Neural crest cell (in vitro differentiated cells): ENCODE data around the gene DHX8. TPM values are rescaled to one million over a fixed set of nuclear protein-coding genes. Genes with fewer than 3 reads are reported as not detected.

ENCODE experiments used
- DNase-seq: peaks from one replicate; pipeline ENCODE4 v3.0.0; 2021; ENCODE audit warnings: low read depth, mixed read lengths, low spot score
- H3K27ac Mint-ChIP-seq: one replicate; pipeline ENCODE4 v1.8.0; 2021; ENCODE audit warnings: mild to moderate bottlenecking, mixed read lengths; ENCODE audit not compliant: unreplicated experiment
- H3K27me3 Mint-ChIP-seq: 2 replicates; pipeline ENCODE4 v1.8.0; 2021; ENCODE audit warnings: low read depth, mild to moderate bottlenecking, mixed read lengths
- H3K36me3 Mint-ChIP-seq: 2 replicates; pipeline ENCODE4 v1.8.0; 2021; ENCODE audit warnings: low read depth, mild to moderate bottlenecking, mixed read lengths
- H3K4me1 Mint-ChIP-seq: 2 replicates; pipeline ENCODE4 v1.8.0; 2021; ENCODE audit warnings: mixed read lengths
- H3K4me3 Mint-ChIP-seq: one replicate; pipeline ENCODE4 v1.8.0; 2021; ENCODE audit warnings: mild to moderate bottlenecking, mixed read lengths
- H3K9me3 Mint-ChIP-seq: 2 replicates; pipeline ENCODE4 v1.8.0; 2021; ENCODE audit warnings: mixed read lengths
- total RNA-seq: library from RNA; stranded (reverse); gene quantifications from 2 replicates; pipeline ENCODE4 v1.2.1, GENCODE V29; 2021
- TF ChIP-seq, protein P1 (sequence below): fragments of 200-600 bp; sonication (generic); conservative IDR thresholded peaks from 2 replicates; pipeline ENCODE4 v1.5.0; 2021; ENCODE audit warnings: antibody characterized with exemption, mild to moderate bottlenecking

DHX8 gene
- total RNA-seq, 1 donor from 2014 or later = 68.0 TPM

DNA sequence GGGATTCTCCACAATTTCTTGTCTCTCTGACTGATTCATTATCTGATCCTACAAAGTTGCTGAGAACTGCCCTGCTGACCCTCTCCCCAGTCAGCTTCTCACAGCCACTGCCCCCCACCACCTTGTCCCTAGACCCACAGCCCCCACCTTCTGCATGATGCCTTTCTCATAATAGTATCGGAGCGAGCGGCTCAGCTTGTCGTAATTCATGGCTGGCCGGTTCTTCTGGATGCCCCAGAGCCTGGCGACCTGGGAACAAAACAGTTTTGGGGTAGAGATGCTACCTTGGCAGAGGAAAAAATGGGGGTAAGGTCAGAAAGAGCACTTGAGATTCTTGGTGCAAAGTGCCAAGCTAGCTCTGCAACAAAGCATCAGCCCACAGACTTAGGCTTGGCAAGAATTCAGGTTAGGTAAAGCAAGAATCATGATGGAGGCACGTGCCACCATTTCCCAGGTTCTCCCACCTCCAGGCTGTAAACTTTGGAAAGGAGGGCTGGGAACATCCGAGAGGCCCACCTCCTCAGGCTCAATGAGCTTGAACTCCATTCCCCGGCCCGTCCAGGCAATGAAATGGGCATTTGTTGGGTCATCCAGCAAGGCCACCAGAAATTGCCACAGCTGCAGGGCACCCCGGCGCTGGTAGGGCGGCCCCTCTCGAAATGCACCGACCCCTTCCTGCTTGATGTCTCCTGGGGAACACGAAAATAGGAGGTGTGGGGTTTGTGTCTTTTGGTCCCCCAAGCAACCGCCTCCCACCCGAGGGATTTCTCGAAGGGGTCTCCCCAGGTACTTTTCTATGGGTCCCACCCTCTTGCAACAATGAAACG lies 45.4 kb downstream of the DHX8 start:
- Mint-ChIP-seq H3K27ac (peak overlapping the region; percentile 96), H3K27me3 (peaks cover 4% of the 10 kb centered on the region), H3K4me1 (peaks cover 70% of the 10 kb centered on the region), H3K9me3 (no peaks in the 10 kb centered on the region), H3K4me3 (peak overlapping the region; percentile 29), H3K36me3 (peaks cover 11% of the 10 kb centered on the region)
- TF ChIP-seq, protein P1, sequence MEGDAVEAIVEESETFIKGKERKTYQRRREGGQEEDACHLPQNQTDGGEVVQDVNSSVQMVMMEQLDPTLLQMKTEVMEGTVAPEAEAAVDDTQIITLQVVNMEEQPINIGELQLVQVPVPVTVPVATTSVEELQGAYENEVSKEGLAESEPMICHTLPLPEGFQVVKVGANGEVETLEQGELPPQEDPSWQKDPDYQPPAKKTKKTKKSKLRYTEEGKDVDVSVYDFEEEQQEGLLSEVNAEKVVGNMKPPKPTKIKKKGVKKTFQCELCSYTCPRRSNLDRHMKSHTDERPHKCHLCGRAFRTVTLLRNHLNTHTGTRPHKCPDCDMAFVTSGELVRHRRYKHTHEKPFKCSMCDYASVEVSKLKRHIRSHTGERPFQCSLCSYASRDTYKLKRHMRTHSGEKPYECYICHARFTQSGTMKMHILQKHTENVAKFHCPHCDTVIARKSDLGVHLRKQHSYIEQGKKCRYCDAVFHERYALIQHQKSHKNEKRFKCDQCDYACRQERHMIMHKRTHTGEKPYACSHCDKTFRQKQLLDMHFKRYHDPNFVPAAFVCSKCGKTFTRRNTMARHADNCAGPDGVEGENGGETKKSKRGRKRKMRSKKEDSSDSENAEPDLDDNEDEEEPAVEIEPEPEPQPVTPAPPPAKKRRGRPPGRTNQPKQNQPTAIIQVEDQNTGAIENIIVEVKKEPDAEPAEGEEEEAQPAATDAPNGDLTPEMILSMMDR = no peak
- DNase-seq = no peak

DNA sequence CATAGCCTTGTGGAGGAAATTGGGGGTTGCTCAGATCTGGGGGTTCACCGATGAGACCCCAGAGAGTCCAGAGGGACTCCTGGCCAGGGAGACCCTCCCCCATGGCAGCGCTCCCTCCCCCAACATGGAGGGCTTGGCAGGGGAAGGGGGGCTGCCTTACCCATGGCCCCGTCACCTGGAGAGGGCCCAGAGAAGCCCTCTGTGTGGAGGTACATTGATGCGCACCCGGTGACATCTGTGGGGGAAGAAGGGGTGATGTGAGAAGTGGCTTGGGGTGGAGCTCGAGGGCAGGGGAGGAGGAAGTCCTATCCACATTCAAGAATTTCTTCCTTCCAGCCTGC lies 46.1 kb downstream of the DHX8 start:
- H3K4me3 Mint-ChIP-seq = peak overlapping the region; percentile 85

DNA sequence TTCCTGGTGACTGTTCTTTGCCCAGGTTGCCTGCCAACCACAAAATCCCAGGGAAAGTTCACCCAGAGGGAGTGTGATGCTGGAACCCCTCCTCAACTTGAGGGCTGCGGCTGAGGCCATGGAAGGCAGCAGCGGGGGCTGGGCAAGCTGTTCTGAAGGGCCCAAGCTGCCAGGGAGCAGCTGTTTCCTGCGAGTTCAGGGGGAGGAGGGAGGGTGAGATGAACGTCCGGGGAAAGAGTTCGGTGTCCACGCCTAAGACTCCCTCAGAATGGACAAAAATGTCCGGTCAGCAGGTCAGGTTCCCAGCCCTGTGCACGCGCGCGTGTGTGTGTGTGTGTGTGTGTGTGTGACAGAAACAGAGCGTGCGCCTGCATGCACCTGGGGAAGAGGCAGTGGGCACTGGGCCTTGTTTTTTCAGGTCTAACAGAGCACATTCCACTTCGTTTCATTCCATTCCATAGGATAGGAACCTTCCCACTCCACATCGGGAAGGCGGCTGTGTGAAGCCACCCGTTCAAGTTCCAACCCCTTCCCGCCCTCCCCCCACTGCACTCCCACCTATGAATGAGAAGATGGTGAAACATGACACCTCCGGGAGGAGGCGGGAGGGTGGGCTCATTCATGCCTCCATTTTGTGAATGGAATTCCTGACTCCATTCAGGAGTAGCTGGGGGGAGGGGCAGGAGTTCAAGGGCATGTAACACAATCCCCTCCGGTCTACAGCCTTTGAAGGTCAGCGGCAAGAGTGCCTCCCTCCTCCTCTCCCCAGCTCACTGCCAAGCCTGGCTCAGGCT lies 46.7 kb downstream of the DHX8 start:
- DNase-seq = peak; percentile 93
- TF ChIP-seq, protein P1 = no peak
- H3K36me3 Mint-ChIP-seq = peaks cover 11% of the 10 kb centered on the region
- peak overlapping the region; percentile 85 for H3K4me3 Mint-ChIP-seq
- peaks cover 4% of the 10 kb centered on the region for H3K27me3 Mint-ChIP-seq
- H3K27ac Mint-ChIP-seq = peak overlapping the region; percentile 95
- H3K4me1 Mint-ChIP-seq = peaks cover 58% of the 10 kb centered on the region
- H3K9me3 Mint-ChIP-seq = no peaks in the 10 kb centered on the region

More for the DNA sequence above, 46.1 kb downstream of the DHX8 start:
- H3K27ac Mint-ChIP-seq = peak overlapping the region; percentile 95
- TF ChIP-seq, protein P1 = no peak
- DNase-seq = no peak
- H3K9me3 Mint-ChIP-seq = no peaks in the 10 kb centered on the region
- H3K4me1 Mint-ChIP-seq = peaks cover 64% of the 10 kb centered on the region
- H3K27me3 Mint-ChIP-seq = peaks cover 4% of the 10 kb centered on the region
- peaks cover 11% of the 10 kb centered on the region for H3K36me3 Mint-ChIP-seq

DNA sequence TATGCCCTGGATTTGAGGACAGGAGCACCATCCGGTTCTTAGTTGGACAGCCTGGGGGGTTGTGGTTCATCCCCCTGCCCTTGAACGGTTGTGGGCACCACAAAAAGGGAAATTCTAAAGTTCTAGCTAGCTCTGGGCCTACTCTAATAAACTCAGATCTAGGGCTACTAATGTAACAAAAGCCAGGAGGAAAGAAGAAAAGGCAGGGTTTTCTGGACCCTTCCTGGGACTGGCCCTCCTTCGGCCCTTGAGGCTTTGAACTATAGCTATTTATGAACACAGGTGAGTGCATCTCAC lies 47.3 kb downstream of the DHX8 start:
- TF ChIP-seq, protein P1 = no peak
- Mint-ChIP-seq H3K36me3 (peaks cover 8% of the 10 kb centered on the region), H3K4me1 (peaks cover 55% of the 10 kb centered on the region), H3K4me3 (peak overlapping the region; percentile 85), H3K27ac (peak overlapping the region; percentile 91), H3K9me3 (no peaks in the 10 kb centered on the region), H3K27me3 (peaks cover 4% of the 10 kb centered on the region)
- no peak for DNase-seq

DNA sequence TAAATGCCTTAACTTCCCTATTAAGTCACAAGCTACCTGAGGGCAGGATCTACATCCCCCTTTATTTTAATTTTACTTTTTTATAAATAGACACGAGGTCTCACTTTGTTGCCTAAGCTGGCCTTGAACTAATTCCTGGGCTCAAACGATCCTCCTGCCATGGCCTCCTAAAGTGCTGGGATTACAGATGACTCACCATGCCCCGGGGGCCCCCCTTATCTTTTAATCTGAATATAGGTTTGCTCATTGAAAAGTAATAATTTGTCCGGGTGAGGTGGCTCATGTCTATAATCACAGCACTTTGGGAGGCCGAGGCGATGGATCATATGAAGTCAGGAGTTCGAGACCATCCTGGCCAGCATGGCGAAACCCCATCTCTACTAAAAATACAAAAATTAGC lies 48.2 kb downstream of the DHX8 start:
- peaks cover 7% of the 10 kb centered on the region for H3K36me3 Mint-ChIP-seq
- H3K27me3 Mint-ChIP-seq = peaks cover 4% of the 10 kb centered on the region
- TF ChIP-seq, protein P1 = no peak
- H3K27ac Mint-ChIP-seq = no peak overlapping the region
- H3K4me3 Mint-ChIP-seq = no peak overlapping the region
- H3K4me1 Mint-ChIP-seq = peaks cover 54% of the 10 kb centered on the region
- no peaks in the 10 kb centered on the region for H3K9me3 Mint-ChIP-seq
- no peak for DNase-seq
